ENCODE data around the gene EEF1AKMT3. TPM values are rescaled to one million over a fixed set of nuclear protein-coding genes. Genes with fewer than 3 reads are reported as not detected.
A peak's percentile ranks its signal among the peaks of the same experiment; 100 is the strongest.

EEF1AKMT3 gene
- total and polyA plus RNA-seq, 4 donors, result 1.5 to 6.4 (median 2.1) TPM

DNA sequence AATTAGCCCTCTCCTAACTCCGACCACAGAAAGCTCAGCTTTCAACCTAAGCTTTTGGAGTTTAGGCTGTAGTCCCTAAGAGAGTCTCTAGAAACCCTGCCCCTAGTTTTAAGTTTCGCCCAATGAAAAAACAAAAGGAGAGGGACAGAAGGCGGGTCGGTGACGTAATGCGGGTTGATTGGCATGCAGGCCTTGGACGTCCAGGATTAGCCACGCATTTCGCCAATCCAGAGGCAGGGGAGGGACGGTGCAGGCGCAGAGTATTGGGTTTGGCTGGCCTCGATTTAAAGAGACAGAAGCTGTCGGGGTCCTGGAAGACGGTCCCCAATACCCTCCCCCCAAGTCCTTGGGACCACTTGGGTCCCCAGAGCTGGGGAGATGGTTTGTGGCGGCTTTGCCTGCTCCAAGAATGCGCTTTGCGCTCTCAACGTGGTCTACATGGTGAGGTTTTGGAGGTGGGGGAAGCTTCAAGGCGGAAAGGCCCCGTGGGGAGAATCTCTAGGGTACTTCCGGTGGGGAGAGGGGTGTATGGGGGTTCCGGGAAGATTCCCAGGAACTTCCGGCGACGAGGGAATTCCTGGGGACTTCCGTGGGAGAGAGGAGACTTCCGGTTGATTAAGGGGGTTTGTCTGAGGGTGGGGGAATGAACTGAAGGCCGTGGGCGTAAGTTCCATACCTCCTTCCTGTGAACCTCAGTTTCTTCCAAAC is 27.5 kb upstream of the EEF1AKMT3 start, which contains the start of gene TSPAN31 (continued):
- TF ChIP-seq, protein P1, sequence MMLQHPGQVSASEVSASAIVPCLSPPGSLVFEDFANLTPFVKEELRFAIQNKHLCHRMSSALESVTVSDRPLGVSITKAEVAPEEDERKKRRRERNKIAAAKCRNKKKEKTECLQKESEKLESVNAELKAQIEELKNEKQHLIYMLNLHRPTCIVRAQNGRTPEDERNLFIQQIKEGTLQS (IDR thresholded peaks at IDR 0.05), result no peak
- no peak for TF ChIP-seq HNF4G (IDR thresholded peaks at IDR 0.05)
- peak; percentile 86 to 91 for TF ChIP-seq JUND (IDR thresholded peaks at IDR 0.05)
- peak; percentile 48 for TF ChIP-seq YY1 (IDR thresholded peaks at IDR 0.05)
- TF ChIP-seq SP1 (IDR thresholded peaks at IDR 0.05), result peak; percentile 84

GRCh38 chr12:57745485-57745881 is 26.9 kb upstream of the EEF1AKMT3 start:
- WGBS, result 55% methylated on average over 8 of the region's 8 CpGs
- Histone ChIP-seq H3K4me3 (ENCODE audit: low read depth in 1 of 3, low read length in 3 of 3) (peak overlapping the region; percentile 62 to 82 (median 65)), H3K9ac (ENCODE audit: low read depth in 1 of 2, low read length in 2 of 2) (peak overlapping the region in 1 of 2 donors; percentile 88), H3K4me1 (ENCODE audit: control insufficient read depth in 4 of 4, insufficient read depth in 4 of 4, low read length in 3 of 4) (peaks cover 3 to 12% (median 6%) of the 10 kb centered on the region in 4 donors), H3K27me3 (ENCODE audit: control insufficient read depth in 4 of 4, insufficient read depth in 4 of 4, low read length in 3 of 4) (no peaks in the 10 kb centered on the region), H3K36me3 (ENCODE audit: control insufficient read depth in 4 of 4, insufficient read depth in 3 of 4, low read depth in 1 of 4, low read length in 3 of 4) (peaks cover 4 to 22% (median 13%) of the 10 kb centered on the region in 4 donors), H3K27ac (ENCODE audit: low read depth in 1 of 2, low read length in 2 of 2) (peak overlapping the region; percentile 77 to 85), H3K9me3 (ENCODE audit: control insufficient read depth in 4 of 4, low read length in 3 of 4) (no peaks in the 10 kb centered on the region)
- no peak for TF ChIP-seq HNF4G (IDR thresholded peaks at IDR 0.05)
- TF ChIP-seq TAF1 (conservative IDR thresholded peaks at IDR 0.05), result no peak
- TF ChIP-seq, protein P1 (IDR thresholded peaks at IDR 0.05), result no peak
- DNase-seq (ENCODE audit: low spot score), result no peak

- Histone ChIP-seq H3K9ac (ENCODE audit: low read depth in 1 of 2, low read length in 2 of 2) (no peak overlapping the region), H3K27ac (ENCODE audit: low read depth in 1 of 2, low read length in 2 of 2) (no peak overlapping the region), H3K36me3 (ENCODE audit: control insufficient read depth in 4 of 4, insufficient read depth in 3 of 4, low read depth in 1 of 4, low read length in 3 of 4) (peaks cover 4 to 22% (median 15%) of the 10 kb centered on the region in 4 donors), H3K4me3 (ENCODE audit: low read depth in 1 of 3, low read length in 3 of 3) (no peak overlapping the region), H3K9me3 (ENCODE audit: control insufficient read depth in 4 of 4, low read length in 3 of 4) (no peaks in the 10 kb centered on the region), H3K4me1 (ENCODE audit: control insufficient read depth in 4 of 4, insufficient read depth in 4 of 4, low read length in 3 of 4) (peaks cover 6 to 17% (median 8%) of the 10 kb centered on the region in 4 donors), H3K27me3 (ENCODE audit: control insufficient read depth in 4 of 4, insufficient read depth in 4 of 4, low read length in 3 of 4) (no peaks in the 10 kb centered on the region)
- DNase-seq (ENCODE audit: low spot score), result no peak
- WGBS, result 92% methylated on average over 3 of the region's 3 CpGs
- TF ChIP-seq FOXA2 (IDR thresholded peaks at IDR 0.05) (no peak), RAD21 (IDR thresholded peaks at IDR 0.05) (no peak), RXRA (IDR thresholded peaks at IDR 0.05) (no peak), EGR1 (IDR thresholded peaks at IDR 0.05; ENCODE audit: low read depth in 2 of 2) (no peak), SP1 (IDR thresholded peaks at IDR 0.05) (no peak), HNF4A (conservative IDR thresholded peaks at IDR 0.05) (no peak), GABPA (IDR thresholded peaks at IDR 0.05 in 1 of 2, conservative IDR thresholded peaks at IDR 0.05 in 1 of 2) (no peak), TAF1 (conservative IDR thresholded peaks at IDR 0.05) (no peak), CTCF (IDR thresholded peaks at IDR 0.05; ENCODE audit: low read depth, low read length, missing input control) (no peak), JUND (IDR thresholded peaks at IDR 0.05) (no peak), ZBTB33 (IDR thresholded peaks at IDR 0.05) (no peak), FOXA1 (IDR thresholded peaks at IDR 0.05) (no peak), YY1 (IDR thresholded peaks at IDR 0.05) (no peak), HNF4G (IDR thresholded peaks at IDR 0.05) (no peak), NR2F2 (IDR thresholded peaks at IDR 0.05) (no peak)
- TF ChIP-seq, protein P2, sequence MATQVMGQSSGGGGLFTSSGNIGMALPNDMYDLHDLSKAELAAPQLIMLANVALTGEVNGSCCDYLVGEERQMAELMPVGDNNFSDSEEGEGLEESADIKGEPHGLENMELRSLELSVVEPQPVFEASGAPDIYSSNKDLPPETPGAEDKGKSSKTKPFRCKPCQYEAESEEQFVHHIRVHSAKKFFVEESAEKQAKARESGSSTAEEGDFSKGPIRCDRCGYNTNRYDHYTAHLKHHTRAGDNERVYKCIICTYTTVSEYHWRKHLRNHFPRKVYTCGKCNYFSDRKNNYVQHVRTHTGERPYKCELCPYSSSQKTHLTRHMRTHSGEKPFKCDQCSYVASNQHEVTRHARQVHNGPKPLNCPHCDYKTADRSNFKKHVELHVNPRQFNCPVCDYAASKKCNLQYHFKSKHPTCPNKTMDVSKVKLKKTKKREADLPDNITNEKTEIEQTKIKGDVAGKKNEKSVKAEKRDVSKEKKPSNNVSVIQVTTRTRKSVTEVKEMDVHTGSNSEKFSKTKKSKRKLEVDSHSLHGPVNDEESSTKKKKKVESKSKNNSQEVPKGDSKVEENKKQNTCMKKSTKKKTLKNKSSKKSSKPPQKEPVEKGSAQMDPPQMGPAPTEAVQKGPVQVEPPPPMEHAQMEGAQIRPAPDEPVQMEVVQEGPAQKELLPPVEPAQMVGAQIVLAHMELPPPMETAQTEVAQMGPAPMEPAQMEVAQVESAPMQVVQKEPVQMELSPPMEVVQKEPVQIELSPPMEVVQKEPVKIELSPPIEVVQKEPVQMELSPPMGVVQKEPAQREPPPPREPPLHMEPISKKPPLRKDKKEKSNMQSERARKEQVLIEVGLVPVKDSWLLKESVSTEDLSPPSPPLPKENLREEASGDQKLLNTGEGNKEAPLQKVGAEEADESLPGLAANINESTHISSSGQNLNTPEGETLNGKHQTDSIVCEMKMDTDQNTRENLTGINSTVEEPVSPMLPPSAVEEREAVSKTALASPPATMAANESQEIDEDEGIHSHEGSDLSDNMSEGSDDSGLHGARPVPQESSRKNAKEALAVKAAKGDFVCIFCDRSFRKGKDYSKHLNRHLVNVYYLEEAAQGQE (IDR thresholded peaks at IDR 0.05), result no peak
- TF ChIP-seq, protein P1 (IDR thresholded peaks at IDR 0.05), result no peak
- TF ChIP-seq, protein P3, sequence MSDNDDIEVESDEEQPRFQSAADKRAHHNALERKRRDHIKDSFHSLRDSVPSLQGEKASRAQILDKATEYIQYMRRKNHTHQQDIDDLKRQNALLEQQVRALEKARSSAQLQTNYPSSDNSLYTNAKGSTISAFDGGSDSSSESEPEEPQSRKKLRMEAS (IDR thresholded peaks at IDR 0.05), result no peak
Measured at GRCh38 chr12:57746025-57746424, 26.4 kb upstream of the EEF1AKMT3 start.

All from liver (tissue), 9 donors.